Measurements from ENCODE around the gene ZNF175.
"Not testable (repeated sequence)": the region's sequence is repeated elsewhere in the genome, so short reads cannot be mapped to it uniquely, and the experiment has no call there.

ZNF175 gene

DNA sequence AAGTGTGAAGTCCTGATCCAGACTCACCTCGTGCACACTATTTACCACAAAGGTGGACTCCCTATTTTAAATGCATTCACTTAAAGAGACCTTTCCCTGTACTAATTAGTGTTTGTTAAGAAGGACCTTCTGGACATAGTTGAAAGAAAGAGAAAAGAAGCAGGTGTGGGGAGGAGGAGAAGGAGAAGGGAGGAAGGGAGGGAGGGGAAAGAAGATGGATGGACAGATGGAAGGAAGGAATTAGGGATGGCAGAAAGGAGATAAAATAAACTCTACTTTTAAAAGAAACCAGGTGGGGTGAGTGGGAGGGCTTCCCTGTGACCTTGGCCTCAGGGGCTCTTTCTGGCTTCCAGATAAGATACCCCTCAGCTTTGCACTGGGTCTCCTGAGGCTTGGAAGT is 21.4 kb downstream of the ZNF175 start:
- DNase-seq (ENCODE audit: low spot score) = no peak

DNA sequence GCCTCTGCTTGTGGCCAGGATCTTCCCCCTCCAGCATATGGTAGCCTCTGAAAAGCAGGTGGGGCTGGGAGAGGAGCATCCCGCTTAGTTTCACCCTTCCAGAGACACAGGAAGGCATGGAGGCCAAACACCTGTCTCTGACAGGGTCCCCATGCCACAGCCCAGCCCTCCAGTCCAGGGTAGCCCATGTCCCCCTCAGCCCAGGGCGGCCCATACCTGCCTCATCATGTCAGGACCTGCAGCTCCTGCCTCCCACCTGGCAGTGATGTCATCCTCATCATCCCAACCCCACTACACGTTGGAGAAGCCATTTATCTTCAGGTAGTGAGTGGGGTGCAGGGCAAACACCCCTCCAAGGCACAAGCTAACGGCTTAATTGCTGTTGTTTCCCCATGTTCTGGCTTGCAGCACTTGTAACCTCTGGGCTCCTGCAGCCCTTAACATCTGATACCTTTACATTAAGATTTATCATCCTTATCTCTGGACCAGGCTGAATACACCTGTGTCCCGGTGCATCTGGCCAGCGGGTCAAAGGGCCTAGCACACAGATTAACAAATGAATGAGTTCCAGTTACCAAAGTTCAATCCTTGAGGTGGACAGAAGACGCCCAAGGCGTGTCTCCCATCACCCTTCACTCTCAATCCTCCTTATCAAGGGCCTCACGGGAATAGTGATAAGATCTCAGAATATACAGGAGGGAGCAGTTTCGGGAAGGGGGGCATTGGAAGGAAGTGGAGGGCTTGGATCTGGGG is 22.2 kb downstream of the ZNF175 start:
- no peak for DNase-seq (ENCODE audit: low spot score)

DNA sequence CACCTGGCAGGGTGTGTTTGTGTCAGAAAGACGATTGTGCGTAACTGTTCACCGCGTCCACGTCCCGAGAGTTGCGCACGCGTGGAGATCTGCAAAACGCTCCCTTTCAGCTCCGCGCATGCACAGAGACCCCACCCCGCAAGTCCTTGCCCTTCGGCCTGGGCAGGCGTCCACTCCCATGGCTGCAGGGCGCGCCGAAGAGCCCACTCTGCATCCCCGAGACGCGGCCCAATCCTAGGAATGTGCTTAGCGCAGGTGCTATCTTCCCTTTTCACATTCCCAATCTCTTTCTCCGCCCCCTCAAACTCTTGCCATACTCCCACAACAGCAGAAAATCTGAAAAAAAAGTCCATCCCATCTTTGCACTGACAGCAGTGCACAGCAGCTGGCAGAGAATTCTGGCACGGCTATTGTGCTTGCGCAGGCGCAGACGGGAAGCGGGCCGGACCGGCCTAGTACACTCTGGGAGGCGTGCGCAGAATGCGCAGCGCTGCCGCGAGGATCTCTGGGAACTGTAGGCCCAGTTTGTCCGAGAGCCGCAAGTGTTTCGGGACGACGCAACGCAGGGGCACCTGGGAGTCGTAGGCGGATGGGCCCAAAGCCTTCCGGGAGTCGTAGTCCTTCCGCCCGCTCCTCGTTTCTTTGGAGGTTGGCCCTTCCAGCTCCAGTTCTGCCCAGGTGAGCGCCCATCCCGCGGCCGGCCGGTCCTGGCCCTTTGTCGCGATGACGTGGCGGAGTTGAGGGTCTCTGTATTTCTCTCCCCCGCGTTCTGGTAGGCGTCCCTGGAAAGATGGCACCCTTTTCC is 23.1 kb downstream of the ZNF175 start:
- peak; percentile 98 for DNase-seq (ENCODE audit: low spot score)

DNA sequence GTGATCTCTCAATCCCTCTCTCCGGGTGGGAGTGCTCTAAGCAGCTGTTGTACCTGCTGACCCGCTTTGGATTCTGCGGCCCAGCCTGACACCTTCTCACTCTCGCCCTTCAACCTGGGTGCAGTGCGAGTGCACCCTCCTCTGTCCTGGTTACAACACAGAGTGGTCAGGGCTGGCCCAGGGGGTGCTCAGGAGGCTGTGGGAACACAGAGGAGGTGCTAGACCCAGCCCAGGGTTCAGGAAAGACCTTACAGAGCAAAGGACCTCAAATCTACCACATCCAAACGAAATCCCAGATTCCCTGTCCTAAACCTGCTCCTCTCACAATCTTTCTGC is 23.7 kb downstream of the ZNF175 start:
- no peak for DNase-seq (ENCODE audit: low spot score)

DNA sequence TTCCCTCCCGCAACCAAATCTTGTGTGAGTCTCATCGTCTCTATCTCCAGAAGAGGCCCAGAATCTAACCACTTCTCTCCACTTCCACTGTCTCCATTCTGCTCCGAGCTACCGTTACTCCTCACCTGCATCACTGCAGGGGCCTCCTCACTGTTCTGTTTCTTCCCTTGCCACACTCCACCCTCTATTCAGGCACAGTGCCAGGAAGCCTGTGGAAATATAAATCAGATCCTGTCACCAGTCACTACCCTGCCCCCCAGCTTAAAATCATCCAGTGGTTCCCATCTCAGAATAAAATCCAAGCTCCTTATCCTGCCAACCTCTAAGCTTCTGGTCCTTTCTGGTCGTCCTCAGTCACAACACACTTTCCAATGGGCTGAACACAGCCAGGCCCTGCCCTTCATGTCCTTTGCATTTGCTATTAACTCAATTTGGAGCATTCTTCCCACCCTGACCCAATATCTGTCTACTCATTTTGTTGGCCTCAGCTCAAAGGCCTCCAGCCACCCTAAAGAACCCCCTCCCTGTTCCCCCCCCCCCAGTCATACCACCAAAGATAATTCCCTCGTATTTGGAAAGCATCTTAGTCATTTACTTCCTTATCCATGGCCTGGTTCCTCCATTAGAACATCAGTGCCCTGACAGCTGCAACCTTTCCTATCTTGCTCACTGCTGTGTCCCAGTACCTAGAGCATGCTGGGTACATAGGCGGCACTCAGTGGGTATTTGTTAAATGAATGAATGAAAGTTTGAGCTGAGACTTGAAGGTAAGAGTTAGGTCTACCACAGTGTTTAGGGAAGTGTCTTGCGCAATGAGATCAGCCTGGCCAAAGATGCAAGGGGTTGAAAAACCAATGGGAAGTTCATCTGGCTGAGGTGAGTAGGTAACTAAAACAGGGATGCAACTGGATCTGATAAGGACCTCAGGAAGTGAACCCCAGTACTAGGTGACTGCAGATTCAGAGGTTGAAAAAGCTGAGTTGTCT is 24.4 kb downstream of the ZNF175 start:
- DNase-seq (ENCODE audit: low spot score) = no peak

DNA sequence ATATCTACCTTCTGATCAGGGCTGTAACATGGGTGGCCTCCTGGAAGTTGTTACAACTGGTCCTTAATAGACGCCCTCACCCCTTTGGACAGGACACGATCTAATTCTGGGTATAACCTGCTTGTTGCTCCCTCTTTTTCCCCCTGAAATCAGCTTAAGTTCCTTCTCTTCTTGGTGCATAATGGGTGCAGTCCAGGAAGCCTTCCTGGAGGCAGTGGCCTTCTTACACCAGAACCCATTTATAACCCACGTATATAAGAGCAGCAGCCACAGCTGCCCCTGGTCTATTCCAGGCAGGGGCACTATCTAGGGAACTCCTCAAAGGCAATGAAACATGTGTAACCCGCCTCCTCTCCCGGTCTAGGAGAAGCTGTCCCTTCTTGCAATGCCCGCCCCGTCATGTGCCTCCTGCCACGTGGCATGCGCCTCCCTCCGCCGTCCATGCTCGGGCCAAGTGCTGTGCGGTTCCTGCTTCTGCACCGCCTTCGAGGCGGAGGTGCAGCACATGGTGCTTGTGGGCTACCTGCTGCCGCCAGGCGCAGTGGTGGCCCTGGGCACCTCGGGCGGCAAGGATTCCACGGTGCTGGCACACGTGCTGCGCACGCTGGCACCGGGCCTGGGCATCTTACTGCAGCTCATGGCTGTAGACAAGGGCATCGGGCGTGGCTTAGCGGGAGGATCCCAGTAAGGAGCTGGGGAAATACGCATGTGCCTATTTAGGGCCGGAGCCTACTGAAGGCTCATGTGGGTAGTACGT is 27.3 kb downstream of the ZNF175 start:
- no peak for DNase-seq (ENCODE audit: low spot score)

DNA sequence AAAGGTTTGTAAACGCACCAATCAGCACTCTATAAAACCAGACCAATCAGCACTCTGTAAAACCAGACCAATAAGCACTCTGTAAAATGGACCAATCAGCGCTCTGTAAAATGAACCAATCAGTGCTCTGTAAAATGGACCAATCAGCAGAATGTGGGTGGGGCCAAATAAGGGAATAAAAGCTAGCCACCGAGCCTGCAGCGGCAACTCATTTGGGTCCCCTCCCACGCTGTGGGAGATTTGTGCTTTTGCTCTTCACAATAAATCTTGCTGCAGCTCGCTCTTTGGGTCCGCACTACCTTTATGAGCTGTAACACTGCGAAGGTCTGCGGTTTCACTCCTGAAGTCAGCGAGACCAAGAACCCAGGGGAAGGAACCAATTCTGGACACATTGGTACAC is 28.0 kb downstream of the ZNF175 start:
- DNase-seq (ENCODE audit: low spot score) = no peak

DNA sequence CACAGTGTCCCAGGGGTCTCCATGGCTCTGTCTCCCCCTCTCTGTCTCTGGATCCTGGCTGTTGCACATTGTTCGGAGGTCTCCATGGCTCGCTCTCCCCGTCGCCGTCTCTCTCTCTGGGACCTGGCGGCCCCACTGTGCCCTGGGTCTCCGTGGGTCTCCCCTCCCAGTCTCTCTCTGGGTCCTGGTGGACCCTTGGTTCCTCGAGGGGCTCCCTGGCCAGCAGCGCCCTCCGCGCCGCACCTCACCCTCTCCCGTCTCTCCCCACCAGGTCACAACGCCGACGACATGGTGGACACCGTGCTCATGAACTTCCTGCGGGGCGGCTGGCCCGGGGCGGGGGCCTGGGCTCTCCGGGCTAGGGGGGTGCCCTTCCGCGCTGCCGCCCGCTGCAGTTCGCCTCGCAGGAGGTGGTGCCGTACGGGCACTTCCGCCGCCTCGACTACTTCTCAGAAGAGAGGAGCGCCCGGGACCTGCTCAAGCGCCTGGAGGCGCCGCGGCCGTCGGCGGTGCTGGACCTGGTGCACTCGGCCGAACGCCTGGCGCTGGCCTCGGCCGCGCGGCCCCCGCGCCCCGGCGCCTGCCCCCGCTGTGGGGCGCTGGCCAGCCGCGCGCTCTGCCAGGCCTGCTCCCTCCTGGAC is 30.0 kb downstream of the ZNF175 start:
- DNase-seq (ENCODE audit: low spot score) = no peak

DNA sequence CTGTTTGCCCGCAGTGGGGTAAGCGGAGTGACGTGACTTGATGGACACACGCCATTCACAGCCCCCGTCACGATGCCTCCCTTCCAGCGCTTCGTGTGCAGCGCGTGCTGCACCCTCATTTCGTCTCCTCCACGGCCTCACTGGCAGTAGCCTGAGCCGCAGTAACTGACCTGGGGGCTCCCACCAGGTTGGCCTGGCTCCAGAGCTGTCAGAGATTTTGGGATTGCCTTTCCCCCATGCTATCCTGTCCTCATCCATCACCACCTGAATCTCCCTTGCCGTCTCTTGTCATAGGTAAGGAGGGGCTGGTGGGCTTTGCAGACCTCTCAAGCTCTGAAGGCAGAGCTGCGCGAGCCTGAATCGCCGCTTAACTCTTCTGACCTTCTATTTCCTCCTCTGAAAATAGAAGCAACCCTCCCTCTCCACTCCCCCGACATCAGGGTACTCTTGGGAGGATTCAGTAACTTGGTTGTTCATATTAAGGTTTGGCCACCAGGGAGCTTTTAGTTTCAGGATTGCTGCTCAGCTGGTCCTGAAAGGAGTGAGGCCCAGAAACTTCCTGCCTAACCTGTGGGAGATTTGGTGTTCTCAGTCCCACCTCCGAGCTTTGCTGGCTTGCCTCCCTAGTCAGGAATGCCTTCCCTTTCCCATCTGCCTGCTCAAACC is 31.2 kb downstream of the ZNF175 start:
- no peak for DNase-seq (ENCODE audit: low spot score)

DNA sequence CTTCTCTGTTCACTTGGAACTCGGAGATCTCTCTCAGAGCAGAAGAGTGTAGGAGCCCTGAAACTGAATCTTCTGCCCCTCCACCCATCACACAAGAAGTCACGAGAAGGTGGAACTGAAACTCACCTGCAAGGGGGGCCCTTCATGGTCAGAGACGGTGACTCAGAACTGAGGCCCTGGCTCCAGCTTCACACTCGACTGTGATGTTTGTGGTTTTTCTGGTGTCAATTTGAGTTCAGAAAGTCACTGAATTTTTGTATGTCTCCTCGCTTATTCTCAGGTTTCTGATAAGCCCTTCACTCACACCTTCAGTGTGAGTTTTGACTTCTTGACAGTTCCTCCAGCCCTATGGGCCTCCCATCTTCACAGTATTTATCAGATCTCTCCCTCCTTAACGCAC is 36.0 kb downstream of the ZNF175 start:
- DNase-seq (ENCODE audit: low spot score) = peak; percentile 49

DNA sequence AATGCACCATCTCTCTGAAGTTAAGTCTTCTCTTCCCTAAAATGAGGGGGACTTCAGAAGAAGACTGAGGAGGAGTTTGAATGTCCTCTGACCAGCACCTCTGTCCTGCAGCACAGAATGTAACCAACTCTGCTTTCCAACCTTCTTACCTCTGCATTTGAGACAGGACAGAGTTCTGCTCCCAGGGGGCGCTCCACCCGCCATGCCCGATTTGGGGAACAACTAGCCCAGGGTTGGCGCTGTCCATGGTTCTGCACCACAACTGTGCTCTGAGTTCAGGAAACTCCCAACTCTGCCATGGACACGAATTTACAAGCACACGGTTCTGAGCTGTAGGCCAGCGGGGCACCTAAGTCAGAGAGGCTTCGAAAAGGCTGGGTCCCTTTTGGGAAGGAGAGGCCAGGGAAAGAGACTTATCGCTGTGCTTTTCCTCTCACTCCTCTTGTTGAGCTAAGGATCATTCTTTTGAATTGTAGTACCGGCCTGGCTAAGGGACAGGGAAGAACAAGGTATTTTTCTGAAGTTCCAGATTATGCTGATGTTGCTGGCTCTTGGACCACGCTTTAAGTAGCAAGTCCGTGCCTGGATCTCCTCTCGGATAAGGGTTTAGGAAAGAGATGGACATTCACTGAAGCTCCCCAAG is 37.0 kb downstream of the ZNF175 start:
- peak; percentile 50 for DNase-seq (ENCODE audit: low spot score)

DNA sequence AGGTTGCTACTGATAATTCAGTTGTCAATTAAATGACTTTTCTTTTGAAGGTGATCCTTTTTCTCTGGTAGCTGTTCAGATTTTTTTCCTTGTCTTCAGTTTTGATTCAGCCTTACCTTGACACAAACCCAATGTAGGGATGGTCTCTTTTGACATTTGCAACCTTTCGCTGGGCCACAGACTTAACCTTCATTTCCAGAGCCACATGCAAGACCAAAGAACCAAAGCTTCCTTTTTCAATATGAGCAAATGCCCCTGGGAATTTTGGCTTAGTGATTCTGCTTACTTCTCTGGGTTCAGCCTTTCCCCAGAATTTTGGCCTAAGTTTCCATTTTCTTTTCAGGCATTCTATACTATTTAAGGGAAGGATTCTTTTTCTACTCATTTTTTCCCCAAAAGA is 39.5 kb downstream of the ZNF175 start:
- no peak for DNase-seq (ENCODE audit: low spot score)

DNA sequence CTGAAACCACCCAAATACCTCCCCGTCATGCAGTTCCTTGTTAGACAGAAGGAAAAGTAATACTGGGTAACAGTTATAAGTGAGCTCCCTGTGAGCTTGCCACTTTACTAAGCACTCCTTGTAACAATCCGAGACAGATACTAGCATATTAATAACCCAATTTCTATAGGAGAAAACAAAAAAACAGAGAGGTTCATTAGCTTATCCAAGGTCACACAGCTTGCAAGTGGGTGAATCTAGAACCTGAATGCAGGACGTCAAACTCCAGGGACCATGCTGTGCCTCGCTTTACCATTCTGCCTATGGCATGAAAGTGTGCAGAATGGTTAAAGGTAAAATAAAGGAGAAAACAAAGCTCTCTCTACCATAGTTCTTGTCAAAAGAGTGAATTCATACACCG is 43.7 kb downstream of the ZNF175 start:
- no peak for DNase-seq (ENCODE audit: low spot score)

DNA sequence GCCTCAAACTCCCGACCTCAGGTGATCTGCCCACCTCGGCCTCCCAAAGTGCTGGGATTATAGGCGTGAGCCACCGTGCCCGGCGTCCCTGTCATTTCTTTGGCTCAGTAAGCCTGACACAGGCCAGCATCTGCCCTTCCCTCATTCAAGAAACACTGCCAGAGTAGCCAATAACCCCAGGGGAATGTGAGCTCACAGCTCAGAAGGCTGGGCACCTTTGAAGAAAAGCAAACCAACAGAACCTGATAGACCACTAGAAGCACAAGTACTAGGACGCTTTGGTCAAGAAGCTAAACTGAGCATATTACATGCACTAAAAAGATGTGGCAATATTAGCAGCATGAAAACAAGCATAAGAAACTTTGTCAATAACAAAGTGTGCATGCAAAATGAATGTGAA is 44.9 kb downstream of the ZNF175 start:
- no peak for DNase-seq (ENCODE audit: low spot score)

DNA sequence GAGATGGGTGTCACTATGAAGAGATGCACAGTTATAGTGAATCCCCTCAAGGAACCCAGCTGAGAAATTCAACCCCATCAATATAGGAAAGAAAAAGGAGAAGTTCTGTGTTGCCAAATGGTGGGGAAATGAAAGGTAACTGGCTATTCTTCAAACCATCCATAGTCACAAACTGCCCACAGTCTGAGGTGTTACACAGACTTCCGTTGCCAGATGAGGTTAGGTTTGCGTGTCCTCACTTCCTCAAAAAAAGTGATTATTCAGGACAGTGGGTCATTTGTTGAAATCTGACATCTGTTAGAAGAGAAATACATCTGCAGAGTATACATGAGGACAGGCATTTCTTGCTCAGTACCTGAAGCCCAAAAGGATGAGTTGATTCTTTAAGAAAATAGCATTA is 50.1 kb downstream of the ZNF175 start:
- DNase-seq (ENCODE audit: low spot score) = no peak

DNA sequence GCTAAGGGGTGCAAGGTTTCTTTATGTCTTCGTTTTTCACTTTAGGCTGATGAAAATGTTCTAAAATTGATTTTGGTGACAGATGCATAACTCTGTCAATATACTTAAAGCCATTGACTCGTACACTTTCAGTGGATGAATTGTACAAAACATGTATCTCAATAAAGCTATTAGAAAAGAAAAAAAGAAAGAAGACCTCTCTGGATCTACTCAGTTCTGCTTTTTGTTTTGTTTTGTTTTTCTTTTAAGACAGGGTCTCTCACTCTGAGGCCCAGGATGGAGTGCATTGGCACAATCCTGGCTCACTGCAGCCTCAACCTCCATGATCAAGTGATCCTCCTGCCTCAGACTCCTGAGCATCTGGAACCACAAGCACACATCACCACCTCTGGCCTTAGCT is 55.6 kb downstream of the ZNF175 start:
- DNase-seq (ENCODE audit: low spot score) = no peak

DNA sequence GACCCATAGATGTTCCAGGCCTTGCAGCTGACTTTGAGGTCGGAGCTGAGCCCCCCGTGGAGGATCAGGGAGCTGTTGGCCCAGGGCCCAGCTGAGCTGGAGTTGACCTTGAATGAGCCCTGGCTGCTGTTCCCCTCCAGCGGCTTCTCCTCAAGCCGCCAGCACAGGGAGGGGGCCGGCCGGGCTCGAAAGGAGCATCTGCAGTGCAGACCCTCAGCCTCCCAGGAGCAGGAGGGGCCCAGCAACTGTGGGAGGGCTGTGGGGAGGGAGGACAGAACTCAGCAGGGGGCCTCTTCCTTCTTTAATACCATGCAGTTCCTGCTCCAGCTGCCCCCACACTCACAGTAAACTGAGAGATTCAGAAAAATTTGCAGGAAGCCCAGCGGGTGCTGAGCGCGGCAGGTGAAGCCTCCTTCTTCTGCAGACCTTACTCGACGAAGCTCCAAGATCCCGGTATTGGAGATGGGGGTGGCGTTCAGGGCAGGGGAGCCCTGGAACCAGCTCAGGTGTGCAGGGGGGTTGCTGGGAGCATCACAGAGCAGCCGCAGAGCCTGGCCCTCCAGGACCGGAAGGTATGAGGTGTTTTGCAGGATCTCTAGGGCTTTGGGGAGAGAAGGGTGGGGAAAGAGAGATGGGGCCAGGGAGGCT is 56.5 kb downstream of the ZNF175 start:
- DNase-seq (ENCODE audit: low spot score) = no peak

DNA sequence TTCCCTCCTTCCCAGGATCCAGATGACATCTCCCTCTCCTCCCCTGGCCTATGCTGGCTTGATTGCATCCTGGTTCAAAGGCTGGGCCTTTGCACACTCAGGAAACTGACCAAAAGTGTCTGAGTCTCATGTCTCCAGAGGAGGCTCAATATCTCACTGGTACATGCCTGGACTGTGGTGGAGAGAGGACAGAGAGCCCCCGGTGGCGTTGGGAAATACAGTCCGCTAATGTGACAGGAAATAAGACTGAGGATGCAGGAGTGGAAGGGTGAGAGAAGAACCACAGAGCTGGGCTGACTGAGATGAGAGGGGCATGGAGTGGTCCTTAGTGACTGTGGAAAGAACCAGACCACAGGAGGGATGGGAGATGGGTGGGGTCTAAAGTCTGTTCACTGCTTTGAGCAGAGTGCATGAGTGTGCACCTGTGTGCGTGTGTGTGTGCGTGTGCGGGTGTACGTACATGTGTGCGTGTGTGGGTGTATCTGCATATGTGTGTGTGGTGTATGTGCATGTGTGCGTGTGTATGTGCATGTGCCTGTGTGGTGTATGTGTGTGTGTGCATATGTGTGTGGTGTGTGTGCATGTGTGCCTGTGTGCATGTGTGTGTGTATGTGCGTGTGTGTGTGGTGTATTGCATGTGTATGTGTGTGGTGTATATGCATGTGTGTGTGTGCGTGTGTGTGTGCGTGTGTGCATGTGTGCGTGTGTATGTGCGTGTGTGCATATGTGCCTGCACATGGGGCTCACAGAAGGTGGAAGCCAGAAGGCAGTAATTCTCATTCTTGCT is 57.3 kb downstream of the ZNF175 start:
- no peak for DNase-seq (ENCODE audit: low spot score)

DNA sequence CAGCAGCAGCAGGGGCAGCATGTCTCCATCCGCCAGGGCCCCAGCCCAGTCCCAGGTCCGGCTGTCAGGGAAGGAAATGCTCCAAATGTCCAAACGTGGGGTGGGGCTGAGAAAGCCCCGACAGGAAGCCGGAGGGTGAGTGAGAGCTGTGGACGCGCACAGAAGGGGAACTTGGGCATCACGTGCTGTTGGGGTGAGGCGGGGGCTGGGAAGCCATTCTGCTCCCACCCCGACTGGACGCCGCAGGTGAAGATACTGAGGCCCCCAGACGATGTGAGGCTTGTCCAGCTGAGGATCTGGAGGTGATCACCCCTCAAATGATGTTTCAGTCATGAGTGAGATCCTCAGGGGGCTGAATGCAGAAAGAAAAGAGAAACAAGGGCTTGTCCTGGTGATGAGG is 59.2 kb downstream of the ZNF175 start, which contains the start of gene SIGLEC5:
TSS of gene SIGLEC5 (minus strand) at position 87 of the 400 bp plus-strand sequence. CDS start at position 21, 66 bp downstream.
- DNase-seq (ENCODE audit: low spot score) = not testable (repeated sequence)
